Measurements from ENCODE around the gene RNF208.

The RNF208 gene

DNA sequence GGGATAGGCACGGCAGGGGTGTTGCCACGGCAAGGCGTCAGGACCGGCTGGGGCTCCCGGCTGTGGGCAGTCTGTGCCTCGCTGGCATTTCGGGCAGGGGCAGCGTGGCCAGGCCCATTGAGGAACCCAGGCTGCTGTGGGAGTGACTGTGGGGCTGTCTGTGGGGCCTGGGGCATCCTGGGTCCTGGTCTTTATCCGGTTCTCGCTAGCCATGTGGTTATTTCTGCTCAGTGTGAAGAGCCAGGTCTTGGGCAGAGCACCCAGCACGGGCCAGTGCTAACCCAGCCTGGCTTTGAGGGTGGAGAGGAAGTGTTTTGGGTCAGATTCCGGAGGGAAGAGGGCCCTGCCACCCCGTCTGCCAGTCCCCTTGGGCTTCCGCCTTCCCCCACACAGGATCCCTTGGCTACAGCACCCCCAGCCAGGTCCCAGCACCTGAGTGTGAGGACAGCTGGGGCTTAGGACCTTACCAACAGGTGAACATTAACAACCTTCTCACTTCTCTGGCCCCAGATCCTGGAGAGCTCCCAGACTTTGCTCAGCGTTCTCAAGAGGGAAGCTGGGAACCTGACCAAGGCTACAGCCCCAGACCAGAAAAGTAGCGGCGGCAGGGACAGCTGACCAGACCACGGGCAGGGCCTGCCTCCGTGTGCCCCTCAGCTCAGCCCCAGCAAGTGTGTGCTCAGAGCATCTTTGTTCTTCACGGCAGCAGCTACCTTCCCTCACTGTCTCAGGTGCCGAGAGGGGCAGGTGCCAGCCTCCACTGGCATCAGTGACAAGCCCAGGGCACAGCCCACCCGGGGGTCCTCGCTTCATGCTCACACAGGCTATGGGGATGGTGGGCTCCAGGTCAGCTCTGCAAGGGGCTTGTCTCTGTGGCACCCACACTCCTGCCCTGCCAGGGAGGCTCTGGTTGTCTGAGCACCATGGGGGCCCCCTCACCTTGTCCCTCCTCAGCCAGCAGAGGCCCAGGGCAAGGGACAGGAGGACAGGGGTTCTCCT, 32.4 kb downstream of the RNF208 start:
- no peak for DNase-seq

DNA sequence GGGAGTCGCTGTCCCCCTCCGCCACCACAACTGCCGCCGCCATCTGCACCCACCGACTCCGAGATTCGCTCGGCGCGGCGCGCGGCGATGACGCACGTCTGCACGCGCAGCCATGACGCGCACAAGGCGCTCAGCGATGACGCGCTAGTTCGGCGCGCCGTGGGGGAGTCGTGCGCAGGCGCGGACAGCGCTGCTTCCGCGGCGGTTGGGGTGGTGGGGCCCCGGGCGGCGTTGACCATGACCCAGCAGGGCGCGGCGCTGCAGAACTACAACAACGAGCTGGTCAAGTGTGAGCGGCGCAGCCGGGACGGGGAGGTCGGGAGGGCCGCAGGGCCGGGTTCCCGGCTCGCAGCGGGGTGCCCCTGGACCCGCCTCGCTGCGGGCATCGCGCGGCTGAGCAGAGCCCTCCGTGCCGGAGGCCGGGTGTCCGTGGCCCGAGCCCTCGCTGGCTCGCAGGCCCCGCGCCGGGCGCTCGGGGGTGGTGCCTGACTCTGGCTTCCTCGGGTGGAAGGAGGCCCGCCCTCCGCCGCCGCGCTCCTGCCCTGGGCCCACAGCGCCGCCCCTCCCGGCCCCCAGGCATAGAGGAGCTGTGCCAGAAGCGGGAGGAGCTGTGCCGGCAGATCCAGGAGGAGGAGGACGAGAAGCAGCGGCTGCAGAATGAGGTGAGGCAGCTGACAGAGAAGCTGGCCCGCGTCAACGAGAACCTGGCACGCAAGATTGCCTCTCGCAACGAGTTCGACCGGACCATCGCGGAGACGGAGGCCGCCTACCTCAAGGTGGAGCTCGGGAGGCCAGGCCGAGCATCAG, 33.3 kb downstream of the RNF208 start, which contains the start of the genes ANAPC2 and SSNA1:
Gene ANAPC2, minus strand, starts transcription at position 71 of the 807 bp plus-strand sequence. Its CDS starts 28 bp downstream, at position 43.
Gene SSNA1, plus strand, starts transcription at position 187 of the 807 bp plus-strand sequence. Its CDS starts 51 bp downstream, at position 238.
- DNase-seq, result peak; percentile 88

DNA sequence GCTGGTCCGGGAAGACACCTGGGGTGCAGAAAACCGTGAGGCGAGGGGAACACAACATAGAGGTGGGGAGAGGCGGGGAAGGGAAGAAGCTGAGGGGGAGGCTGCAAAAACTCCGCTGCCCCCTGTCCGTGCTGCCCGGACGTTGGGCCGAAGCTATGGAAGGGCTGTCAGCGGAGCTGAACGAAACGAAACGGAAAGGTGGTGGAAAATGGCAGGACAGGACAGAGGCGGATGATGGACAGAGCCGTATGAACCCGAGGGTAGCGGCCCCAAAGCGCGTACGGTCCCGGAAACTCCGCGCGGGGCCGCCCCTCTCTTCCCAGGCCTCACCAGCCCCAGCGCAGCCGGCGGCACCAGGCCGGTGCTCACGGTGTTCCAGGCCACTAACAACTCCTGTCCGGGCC, 34.0 kb downstream of the RNF208 start:
- no peak for DNase-seq

DNA sequence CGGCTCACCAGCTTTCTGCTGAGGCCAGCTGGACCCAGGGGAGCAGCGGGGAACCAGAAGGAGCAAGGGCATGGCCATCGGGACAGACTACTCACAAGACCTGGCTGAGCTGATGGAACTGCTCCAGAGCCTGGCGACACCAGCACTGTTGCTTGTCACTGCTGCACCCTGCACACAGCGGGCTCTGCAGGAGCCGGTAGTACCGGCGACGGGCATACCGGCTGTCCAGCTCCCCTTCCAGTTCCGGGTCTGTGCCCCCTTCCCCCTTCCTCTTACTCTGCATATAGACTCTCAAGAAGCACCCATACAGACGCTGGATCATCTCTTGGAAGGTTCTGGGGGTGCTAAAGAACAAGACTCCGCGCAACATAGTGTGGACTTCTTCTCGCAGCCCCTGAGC, 34.7 kb downstream of the RNF208 start:
- DNase-seq, result no peak

DNA sequence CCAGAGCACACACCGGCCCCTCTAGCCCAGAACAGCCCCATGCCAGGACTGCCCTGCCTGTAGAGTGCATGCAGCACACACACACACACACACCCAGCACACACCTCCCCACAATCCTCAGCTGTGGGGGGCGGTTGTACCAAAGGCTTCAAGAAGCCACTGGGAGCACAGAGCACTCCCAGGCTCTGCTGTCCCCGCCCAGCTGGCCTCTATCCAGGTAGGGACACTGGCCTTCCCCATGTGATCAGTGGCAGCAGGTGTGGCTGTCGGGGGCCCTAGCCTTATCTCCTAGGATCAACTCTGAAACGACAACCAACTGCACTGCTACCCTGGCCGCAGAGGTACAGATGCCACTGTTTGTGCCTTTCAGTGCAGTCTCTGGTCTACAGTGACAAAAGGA, 35.7 kb downstream of the RNF208 start:
- no peak for DNase-seq

DNA sequence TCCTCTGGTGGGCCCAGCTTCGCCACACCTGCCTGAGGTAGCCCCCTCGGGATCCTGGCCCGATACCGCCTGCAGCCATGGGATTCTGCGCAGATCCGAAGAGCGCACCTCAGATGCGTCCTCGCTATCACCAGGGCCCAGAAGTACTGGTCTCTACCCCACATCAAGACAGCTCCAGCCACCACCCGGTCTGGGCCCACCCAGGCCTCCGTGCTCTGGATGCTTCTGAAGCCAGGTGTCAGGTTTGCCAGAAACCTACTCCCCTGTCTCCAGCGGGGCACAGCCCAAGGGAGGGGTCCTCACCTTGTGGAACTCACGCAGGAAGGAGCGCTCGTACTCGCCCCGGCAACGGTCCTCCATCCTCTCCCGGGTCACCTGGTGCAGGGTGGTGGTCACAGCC, 36.1 kb downstream of the RNF208 start:
- DNase-seq, result no peak

DNA sequence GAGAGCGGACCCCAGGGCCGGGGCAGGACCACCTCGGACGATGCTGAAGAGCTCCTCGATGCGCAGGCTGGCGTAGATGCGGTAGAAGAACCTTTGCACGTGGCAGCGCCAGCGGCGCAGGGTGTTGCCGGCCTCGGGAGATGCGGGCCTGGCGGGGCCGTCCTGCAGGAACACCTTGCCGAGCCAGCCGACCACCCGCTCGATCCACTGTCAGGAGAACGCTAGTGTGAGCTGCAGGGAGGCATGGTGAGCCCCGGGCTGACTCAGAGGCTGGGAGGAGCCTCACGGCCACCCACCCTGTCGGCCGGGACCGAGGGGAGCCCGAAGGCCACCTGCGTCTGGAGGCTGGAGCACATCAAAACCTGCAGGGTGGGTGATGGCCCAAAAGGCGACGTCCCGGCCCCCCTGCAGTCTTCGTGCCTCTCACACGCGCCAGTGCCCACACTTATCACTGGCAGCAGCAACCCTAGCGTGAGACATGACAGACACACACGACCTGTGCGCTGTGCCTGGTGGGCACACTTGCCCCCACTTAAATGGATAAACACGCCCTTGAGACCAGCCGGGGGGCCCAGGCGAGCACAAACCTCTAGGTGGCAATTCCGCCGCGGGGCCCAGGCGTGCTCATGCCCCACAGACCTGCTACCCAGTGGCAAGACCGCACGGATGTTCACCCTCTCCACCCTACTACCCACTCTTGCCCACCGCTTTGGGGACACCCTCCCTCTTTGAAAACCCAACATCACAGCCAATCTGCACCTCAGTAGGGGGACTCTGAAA, 37.0 kb downstream of the RNF208 start:
- no peak for DNase-seq

DNA sequence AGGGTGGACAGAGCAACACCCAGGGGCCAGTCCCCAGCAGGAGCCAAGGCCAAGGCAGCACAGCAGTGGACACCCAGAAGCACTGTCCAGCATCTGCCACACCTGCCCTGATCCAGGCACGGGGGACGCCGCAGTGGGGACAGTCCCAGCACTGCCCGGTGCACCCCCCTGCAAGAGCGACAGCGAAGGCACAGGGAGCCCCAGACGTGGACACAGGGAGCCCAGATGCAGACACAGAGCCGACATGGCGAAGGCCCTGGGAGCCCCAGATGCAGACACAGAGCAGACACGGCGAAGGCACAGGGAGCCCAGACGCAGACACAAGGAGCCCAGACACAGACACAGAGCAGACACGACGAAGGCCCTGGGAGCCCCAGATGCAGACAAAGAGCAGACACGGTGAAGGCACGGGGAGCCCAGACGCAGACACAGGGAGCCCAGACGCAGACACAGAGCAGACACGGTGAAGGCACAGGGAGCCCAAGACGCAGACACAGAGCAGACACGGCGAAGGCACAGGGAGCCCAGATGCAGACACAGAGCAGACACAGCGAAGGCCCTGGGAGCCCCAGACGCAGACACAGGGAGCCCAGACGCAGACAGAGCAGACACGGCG, 38.0 kb downstream of the RNF208 start:
- DNase-seq, result no peak

DNA sequence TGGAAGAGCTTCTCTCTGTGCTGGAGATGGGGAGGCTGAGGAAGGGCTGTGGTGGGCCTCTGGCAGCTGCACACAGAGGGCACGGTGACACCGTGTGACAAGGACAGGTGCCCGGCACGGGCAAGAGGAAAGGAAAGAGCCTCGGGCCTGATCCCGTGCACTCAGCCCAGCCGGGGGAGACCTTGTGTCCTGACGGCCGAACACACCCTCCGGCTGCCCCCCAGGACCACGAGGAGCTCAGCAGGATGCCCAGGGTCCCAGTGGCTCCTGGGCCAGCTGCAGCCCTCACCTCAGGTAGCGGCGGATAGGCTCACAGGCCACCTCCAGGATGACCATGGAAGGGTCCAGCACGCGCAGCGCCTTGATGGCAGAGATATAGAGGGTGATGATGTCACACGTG, 39.2 kb downstream of the RNF208 start:
- DNase-seq, result no peak

DNA sequence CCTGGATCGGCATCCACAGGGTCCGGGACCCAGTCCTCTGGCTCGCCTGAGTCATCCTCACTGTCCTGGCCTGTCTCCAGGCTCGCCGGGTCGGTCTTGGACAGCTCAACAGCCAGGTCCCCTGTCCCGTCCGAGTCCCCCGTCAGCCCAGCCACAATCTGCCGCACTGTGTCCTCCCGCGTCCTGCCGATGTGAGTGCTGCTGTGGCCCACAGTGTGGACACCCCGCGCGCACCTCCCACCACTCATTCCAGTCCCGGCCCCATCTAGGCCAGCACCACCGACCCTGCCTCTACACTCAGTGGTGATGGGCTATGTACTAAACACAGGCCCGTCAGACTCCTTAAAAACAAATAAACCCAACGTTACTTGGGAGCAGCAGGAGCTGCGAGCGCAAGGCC, 40.4 kb downstream of the RNF208 start:
- DNase-seq, result no peak

DNA sequence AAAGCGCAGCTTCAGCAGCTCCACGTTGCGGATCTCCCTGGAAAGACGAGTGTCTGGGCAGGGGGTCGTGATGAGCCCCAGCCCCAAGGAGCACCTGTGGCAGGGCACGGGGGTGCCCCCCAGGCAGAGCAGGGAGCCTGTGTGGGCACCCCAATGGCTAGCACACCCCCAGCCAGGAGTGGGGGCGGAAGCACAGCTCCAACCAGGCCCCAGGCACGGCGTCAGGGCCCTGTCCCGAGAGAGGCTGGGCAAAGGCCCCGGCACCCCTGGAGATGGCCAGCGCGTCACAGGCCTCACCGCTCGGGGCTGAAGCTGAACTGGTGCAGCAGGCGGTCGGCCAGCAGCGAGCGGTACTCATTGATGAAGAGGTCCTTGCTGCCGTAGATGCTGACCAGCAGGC, 41.5 kb downstream of the RNF208 start:
- no peak for DNase-seq

DNA sequence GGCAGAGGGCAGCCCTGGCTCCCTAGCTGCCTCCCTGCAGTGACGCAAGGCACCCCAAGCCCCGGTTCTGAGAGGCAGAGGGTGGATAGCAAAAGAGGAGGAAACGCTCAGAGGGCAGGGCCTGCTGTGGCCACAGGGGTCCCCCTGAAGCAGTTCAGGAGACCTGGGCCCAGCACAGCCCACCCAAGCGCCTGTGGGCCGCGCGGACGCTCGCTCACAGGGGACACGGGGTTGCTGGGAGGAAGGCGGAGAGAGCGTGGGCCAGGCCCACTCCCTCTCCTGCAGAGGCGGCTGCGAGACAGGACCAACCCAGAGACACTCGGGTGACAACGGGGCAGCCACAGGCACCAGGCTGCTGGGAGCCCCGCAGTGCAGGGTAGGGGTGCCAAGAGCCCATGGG, 42.3 kb downstream of the RNF208 start:
- no peak for DNase-seq

DNA sequence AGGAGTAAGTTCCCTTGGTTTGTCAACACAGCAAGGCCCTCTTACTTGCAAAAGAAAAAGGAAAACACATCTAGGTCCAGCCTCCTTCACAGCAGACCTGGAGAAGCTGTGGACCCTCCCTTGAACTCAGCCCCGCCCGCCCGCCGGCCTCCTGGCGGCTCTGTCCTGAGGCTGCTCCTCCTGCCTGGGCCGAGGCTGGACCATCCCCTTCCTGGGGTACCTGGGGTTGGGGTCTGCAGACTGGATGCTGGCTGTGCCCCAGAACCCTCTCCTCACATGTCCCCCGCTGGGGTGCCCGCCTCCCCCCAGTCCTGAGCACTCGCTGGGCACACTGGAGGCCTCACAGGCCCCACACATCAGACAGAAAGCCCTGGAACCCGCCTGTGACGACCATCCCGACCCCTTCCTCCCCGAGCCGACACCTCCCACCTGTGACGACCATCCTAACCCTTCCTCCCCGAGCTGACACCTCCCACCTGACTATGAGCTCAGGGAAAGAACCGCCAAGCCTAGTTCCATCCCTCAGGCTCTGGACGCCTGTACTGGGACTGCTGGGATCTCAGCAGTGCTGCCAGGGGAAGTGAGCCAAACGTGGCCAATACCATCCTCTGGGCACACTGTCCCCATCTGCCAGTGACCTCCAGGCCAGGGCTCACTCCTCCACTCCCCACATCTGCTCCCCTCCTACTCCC, 43.0 kb downstream of the RNF208 start:
- DNase-seq, result no peak

DNA sequence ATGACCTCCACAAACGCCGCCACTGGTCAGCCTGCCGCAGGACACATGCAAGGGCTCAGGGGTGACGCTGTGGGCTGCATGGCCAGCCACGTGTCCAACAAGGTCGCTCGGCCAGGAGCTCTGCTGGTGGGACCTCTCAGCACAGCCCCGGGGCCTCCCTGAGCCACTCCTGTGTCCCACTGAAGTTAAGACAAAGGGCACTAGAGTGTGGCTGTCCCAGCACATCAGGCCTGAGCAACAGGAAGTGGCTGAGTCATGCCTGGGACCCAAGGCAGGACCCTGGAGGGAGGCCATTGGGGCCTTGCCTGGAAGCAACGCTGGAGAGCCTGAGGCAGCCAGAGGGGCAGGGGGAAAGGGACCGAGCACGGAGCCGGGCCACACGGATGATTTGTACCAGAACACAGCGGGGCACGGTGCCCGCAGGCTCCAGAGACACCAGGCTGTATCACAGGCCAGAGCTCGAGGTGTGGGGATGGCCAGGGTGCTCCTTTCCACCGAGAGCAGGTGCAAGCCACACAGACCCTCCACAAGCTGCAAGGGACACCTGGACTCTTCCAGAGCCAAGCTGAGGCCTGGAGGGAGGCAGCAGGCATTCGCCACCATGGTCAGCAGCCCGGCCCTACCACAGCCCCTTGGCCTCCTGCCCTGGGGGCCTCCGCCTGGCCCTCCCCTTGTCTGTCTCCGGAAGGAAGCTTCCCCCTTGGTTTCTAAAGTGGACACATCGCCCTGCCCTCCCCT, 43.7 kb downstream of the RNF208 start:
- peak; percentile 74 for DNase-seq

DNA sequence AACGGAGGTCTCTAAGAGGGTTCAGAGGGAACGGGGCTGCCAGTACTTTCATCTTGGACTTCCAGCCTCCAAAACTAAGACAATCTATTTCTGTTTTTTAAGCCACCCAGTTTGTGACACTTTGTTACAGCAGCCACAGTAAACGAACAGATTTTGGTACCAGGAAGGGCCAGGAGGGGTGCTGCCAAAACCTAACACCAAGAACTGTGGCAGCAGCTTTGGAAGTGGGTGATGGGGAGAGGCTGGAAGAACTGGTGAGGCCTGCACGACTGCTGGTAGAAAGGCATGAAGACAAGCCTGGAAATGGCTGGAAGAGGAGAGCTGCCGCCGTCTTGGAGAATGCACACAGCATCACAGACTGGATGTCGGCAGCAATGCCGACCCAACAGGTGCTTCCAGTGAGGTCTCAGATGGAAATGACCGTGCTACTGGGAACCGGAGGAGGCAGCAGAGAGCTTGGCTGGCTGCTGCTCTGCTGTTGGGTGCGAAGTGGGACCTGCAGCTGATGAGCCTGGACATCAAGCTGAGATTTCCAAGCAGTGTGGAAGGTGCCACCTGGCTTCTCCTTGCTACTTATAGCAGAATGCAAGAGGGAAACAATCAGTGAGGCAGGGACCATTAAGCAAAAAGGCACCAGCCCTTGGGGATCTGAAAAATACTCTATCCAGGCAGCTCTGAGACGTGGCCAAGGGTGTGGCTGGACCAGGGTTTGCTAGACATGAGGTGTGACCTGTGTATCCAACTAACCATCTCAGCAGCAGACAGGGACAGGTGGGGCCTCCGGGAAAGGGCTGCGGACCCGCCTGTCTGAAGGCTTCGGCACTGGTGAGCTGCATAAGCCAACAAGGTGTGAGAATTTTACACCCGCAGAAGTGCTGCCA, 45.5 kb downstream of the RNF208 start:
- DNase-seq, result peak; percentile 98

DNA sequence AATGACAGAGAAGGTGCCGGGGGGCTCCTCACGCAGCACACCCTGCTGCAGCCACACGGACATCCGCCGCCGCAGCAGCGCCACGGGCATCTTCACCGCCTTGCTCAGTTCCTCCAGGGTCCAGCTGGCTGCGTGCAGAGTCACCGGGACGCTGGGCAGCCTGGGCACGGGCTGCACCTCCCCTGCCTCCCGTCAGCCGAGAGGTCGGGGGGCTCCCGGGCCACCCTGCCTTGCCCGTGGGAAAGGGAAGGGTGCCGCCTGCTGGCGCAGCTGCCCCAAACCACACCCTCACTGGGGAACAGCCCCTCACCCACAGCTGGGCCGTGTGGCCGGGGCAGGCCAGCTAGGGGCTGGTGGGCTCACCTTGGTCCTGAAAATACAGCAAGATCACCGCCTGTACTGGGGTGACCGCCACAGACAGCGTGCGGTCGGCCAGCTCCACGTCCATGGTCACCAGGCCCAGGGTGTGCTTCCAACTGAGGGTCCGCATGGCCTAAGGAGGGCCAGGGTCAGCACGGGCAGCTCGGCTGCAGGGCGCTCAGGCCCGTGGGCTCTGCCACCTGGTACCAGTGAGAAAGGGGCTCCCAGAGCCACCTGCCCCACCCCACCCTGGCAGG, 46.6 kb downstream of the RNF208 start:
- DNase-seq, result no peak

DNA sequence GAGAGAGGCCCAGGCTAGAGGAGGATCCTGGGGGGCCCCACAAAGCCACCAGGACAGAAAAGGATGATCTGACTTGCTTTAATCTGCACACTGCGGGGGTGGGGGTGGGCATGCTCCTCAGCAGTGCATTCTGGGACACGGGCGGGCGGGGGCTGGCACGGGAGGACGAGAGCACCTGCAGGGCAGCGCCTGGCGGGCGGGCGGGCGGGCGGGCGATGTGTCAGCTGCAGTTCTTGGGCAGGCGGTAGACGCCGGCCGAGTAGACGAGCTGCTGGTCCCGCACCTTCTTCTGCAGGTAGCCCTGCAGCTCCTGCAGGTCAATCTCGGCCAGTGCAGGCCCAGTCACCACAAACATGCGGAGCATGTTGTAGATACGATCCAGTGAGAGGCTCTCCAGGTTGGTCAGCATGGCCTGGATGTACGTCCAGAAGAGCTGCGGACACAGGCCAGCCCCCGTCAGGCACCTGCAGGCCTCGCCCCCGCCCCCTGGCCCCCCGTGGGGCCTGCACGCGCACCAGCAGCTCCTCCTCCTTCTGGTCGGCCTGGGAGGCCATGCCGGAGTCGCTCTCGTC, 47.2 kb downstream of the RNF208 start:
- DNase-seq, result peak; percentile 65

DNA sequence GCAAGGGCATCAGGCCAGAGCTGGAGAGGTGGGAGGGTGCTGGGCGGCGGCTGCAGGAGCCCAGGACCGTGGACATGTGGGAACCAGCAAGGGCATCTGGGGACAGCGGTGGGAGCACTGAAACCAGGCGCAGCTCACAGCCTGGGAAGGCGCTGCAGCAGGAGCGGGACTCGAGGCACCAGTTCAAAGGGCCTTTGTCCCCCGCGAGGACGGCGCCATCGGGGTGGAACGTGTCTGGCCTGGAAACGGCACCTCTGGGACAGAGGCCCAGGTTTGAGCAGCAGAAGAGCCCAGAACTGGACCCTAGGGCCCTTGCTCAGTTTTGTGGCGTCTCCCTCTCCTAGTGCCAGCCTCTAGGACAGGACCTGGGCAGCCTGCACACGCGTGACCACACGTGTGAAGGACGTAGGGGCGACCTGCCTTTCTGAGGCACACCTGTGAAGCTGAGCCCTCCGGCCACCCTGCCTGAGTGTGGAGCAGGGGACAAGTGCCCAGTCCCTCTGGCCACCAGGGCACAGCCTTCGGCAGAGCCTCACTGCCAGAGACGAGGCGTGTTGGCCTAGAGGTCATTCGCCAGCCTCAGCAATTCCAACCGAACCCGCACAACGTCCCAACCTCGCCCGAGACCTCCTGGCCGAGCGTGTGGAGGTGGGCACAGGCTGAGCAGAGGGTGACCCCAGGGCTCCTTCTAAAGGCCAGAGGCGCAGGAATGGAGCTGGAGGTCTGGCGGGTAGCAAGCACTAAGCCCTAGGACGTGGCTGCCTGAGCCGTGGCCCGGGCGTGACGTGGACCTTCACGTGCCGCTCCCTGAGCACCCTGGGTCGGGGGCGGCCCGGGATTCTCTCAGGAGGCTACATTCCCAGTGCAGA, 48.0 kb downstream of the RNF208 start:
- no peak for DNase-seq

Measured in 8988T (cell line).